Lung (tissue), 12 donors: ENCODE measurements around the gene MAP7. TPM values are rescaled to one million over a fixed set of nuclear protein-coding genes. Genes with fewer than 3 reads are reported as not detected.

Source experiments
- ATAC-seq: fragments of 200-7000 bp; cut with Tn5 transposase; one replicate; pipeline ENCODE4 v1.9.1; 2020; ENCODE audit warnings: moderate number of reproducible peaks; ENCODE audit not compliant: insufficient read depth, low FRiP score
- DNase-seq, 3 donors: peaks; one replicate each; pipeline ENCODE4 v3.0.0-alpha.2; 2013 to 2017
- H3K27ac ChIP-seq, 2 donors: one replicate each; pipeline ENCODE4 v1.5.1; 2013; ENCODE audit warnings: mild to moderate bottlenecking in 2 of 2, moderate library complexity in 2 of 2, control low read depth in 1 of 2, inconsistent platforms in 1 of 2, low read depth in 1 of 2, low read length in 1 of 2
- H3K27me3 ChIP-seq, 3 donors: one replicate each; pipeline ENCODE4 v1.5.1; 2013; ENCODE audit warnings: low read length in 2 of 3; ENCODE audit not compliant: control insufficient read depth in 3 of 3, insufficient read depth in 3 of 3
- H3K36me3 ChIP-seq, 4 donors: one replicate each; pipeline ENCODE4 v1.5.1; 2013; ENCODE audit warnings: low read length in 4 of 4, mild to moderate bottlenecking in 1 of 4, moderate library complexity in 1 of 4; ENCODE audit not compliant: control insufficient read depth in 4 of 4, insufficient read depth in 4 of 4
- H3K4me1 ChIP-seq, 5 donors: one replicate each; pipeline ENCODE4 v1.5.1; 2013; ENCODE audit warnings: low read length in 5 of 5, mild to moderate bottlenecking in 2 of 5, moderate library complexity in 1 of 5; ENCODE audit not compliant: control insufficient read depth in 5 of 5, insufficient read depth in 5 of 5
- H3K4me3 ChIP-seq: one replicate; pipeline ENCODE4 v1.5.1; 2013; ENCODE audit warnings: mild to moderate bottlenecking, control low read depth, moderate library complexity
- H3K9ac ChIP-seq, 2 donors: one replicate each; pipeline ENCODE4 v1.5.1; 2013; ENCODE audit warnings: low read length in 2 of 2, control low read depth in 1 of 2; ENCODE audit not compliant: insufficient read depth in 1 of 2
- H3K9me3 ChIP-seq, 4 donors: one replicate each; pipeline ENCODE4 v1.5.1; 2013; ENCODE audit warnings: low read length in 3 of 4, mild to moderate bottlenecking in 1 of 4, moderate library complexity in 1 of 4; ENCODE audit not compliant: control insufficient read depth in 4 of 4, insufficient read depth in 3 of 4
- CTCF ChIP-seq: IDR thresholded peaks from 2 replicates; pipeline ENCODE4 v1.5.1; 2012; ENCODE audit warnings: mild to moderate bottlenecking; ENCODE audit errors: control extremely low read depth, extremely low read depth
- WGBS, 2 donors: extraction: QIAGEN DNeasy Blood & Tissue Kit; methylation state at CpG; one replicate each; pipeline ENCODE4 v1.1.7; 2013; 5-methylcytosine and 5-hydroxymethylcytosine counted together
- polyA plus RNA-seq, 2 donors: library from polyadenylated mRNA; stranded (reverse); fragments of 200-250 nt; gene quantifications; one replicate each; pipeline ENCODE4 v1.2.1, GENCODE V29; 2013
- total RNA-seq, 2 donors: library from RNA; depleted of rRNA in 1 of 2; stranded (reverse); fragments of >200 nt in 1 of 2; gene quantifications; one replicate each; pipeline ENCODE4 v1.2.1, GENCODE V29; 2014 to 2021
- donor health status: control.
- donor health status: control.
- donor health status: Bipolar disorder and iron deficiency.
- donor health status: healthy.
- donor health status: DM: yes; HTN: yes; CAD: no.

Gene MAP7
- total and polyA plus RNA-seq, 4 donors, result 8.4 to 23.4 (median 12.3) TPM

GRCh38 chr6:136411453-136412354 lies 138.5 kb downstream of the MAP7 start:
- Histone ChIP-seq H3K9me3 (peaks cover 0 to 1% (median 0%) of the 10 kb centered on the region in 4 donors), H3K36me3 (peaks cover 0 to 1% (median 0%) of the 10 kb centered on the region in 4 donors), H3K9ac (no peak overlapping the region), H3K27me3 (no peaks in the 10 kb centered on the region), H3K4me3 (no peak overlapping the region), H3K4me1 (no peaks in the 10 kb centered on the region), H3K27ac (no peak overlapping the region)
- no peak for TF ChIP-seq CTCF
- 92 to 95% methylated on average over 17 of the region's 17 CpGs for WGBS, 2 donors
- DNase-seq (peak in 1 of 3 donors; percentile 19), ATAC-seq (no peak)

DNA sequence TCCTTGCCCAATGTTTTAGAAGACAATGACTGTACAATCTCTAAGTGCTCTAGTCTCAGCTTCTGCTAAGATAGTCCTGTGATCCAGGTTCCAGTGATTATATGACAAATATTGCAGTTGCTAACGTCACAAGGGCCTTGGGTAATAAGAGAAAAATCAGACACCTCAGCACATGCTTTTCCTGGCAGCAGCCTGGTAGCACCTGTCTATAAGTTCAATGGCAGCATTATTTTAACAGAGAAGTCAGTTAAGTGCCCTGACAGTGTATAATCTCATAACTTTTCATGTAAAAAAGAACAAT lies 139.2 kb downstream of the MAP7 start:
- ATAC-seq, result no peak

DNA sequence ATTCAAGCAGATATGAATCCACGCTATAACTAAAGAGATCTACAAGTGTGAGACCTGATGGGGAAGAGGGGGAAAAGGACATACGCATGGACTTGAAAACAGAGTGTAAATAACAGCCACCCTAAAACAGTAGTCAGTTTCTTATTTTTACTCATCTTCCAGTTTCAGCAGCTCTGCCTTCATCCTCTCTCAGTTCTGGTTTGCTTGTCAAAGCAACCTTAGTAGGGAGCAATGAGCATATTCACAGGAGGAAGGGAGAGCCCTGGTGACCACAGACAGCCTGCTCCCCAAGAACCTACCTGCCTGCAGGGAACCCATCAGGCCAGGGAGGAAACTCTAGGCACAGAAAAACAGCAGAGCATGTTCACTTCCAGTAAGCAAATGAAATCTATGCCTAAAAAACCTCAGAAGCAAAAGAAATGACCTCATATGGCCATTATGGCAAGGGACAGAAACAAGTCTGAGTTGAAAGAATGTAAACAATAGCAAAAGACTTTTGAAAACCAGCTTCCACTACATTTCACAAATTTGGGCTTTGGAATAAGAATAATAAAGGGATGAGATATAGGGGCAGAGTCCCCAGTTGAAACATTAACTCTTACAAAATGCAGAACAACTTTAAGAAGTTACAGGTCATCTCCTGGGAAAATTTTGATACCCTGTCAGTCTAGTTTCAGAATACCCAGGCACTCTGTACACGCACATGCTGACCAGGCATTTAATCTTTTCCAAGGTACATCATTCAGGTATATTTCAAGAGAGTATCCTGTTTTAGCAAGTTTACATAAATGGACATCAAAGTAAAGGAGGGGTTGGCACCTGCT lies 139.8 kb downstream of the MAP7 start:
- DNase-seq (no peak), ATAC-seq (no peak)
- Histone ChIP-seq H3K4me3 (no peak overlapping the region), H3K27ac (no peak overlapping the region), H3K9ac (no peak overlapping the region), H3K36me3 (peaks cover 0 to 1% (median 0%) of the 10 kb centered on the region in 4 donors), H3K27me3 (no peaks in the 10 kb centered on the region), H3K4me1 (peaks cover 0 to 2% (median 0%) of the 10 kb centered on the region in 5 donors), H3K9me3 (peaks cover 0 to 1% (median 0%) of the 10 kb centered on the region in 4 donors)
- WGBS, 2 donors, result 87 to 94% methylated on average over 3 of the region's 3 CpGs
- TF ChIP-seq CTCF, result no peak

More for the DNA sequence above, 139.2 kb downstream of the MAP7 start:
- H3K27me3 ChIP-seq, result no peaks in the 10 kb centered on the region
- peaks cover 0 to 1% (median 0%) of the 10 kb centered on the region in 4 donors for H3K36me3 ChIP-seq
- no peak overlapping the region for H3K27ac ChIP-seq
- no peak overlapping the region for H3K9ac ChIP-seq
- no peak overlapping the region for H3K4me3 ChIP-seq
- no peaks in the 10 kb centered on the region for H3K4me1 ChIP-seq
- no peak for TF ChIP-seq CTCF
- peaks cover 0 to 1% (median 0%) of the 10 kb centered on the region in 4 donors for H3K9me3 ChIP-seq
- WGBS, 2 donors, result 52 to 57% methylated on average over 1 of the region's 1 CpG
- DNase-seq, result no peak
